ENCODE results near the gene MPG. TPM values are rescaled to one million over a fixed set of nuclear protein-coding genes. Genes with fewer than 3 reads are reported as not detected.

The MPG gene
- total RNA-seq, 1 donor from 2014 or later = 77.5 TPM

GRCh38 chr16:56231-56927 is 21.6 kb upstream of the MPG start:
- Mint-ChIP-seq H3K27me3 (ENCODE audit: insufficient read depth) (peaks cover 4% of the 10 kb centered on the region), H3K9me3 (no peaks in the 10 kb centered on the region), H3K4me1 (ENCODE audit: low read depth) (peaks cover 3% of the 10 kb centered on the region), H3K36me3 (ENCODE audit: low read depth) (peaks cover 19% of the 10 kb centered on the region), H3K4me3 (peak overlapping the region; percentile 25), H3K27ac (no peak overlapping the region)
- intact Hi-C loops (cut with micrococcal nuclease) = no loop called here
- no peak for DNase-seq (ENCODE audit: low spot score)

GRCh38 chr16:57711-58110 is 20.3 kb upstream of the MPG start:
- no peaks in the 10 kb centered on the region for H3K9me3 Mint-ChIP-seq

GRCh38 chr16:58491-59439 is 19.3 kb upstream of the MPG start:
- Mint-ChIP-seq H3K4me3 (no peak overlapping the region), H3K36me3 (ENCODE audit: low read depth) (peaks cover 12% of the 10 kb centered on the region), H3K9me3 (no peaks in the 10 kb centered on the region), H3K27me3 (ENCODE audit: insufficient read depth) (peaks cover 4% of the 10 kb centered on the region), H3K4me1 (ENCODE audit: low read depth) (no peaks in the 10 kb centered on the region), H3K27ac (no peak overlapping the region)
- intact Hi-C loops (cut with micrococcal nuclease) = no loop called here
- no peak for DNase-seq (ENCODE audit: low spot score)

More at GRCh38 chr16:57711-58110, 20.3 kb upstream of the MPG start:
- Mint-ChIP-seq H3K4me1 (ENCODE audit: low read depth) (no peaks in the 10 kb centered on the region), H3K4me3 (no peak overlapping the region), H3K36me3 (ENCODE audit: low read depth) (peaks cover 17% of the 10 kb centered on the region), H3K27me3 (ENCODE audit: insufficient read depth) (peaks cover 4% of the 10 kb centered on the region), H3K27ac (no peak overlapping the region)
- DNase-seq (ENCODE audit: low spot score) = no peak
- intact Hi-C loops (cut with micrococcal nuclease) = no loop called here

GRCh38 chr16:59440-60059 is 18.5 kb upstream of the MPG start:
- Mint-ChIP-seq H3K27ac (no peak overlapping the region), H3K4me1 (ENCODE audit: low read depth) (no peaks in the 10 kb centered on the region), H3K36me3 (ENCODE audit: low read depth) (peaks cover 12% of the 10 kb centered on the region), H3K27me3 (ENCODE audit: insufficient read depth) (peaks cover 4% of the 10 kb centered on the region), H3K9me3 (no peaks in the 10 kb centered on the region), H3K4me3 (no peak overlapping the region)
- no peak for DNase-seq (ENCODE audit: low spot score)
- intact Hi-C loops (cut with micrococcal nuclease) = no loop called here

GRCh38 chr16:60166-60565 is 17.9 kb upstream of the MPG start:
- intact Hi-C loops (cut with micrococcal nuclease) = no loop called here
- Mint-ChIP-seq H3K9me3 (no peaks in the 10 kb centered on the region), H3K27me3 (ENCODE audit: insufficient read depth) (peaks cover 4% of the 10 kb centered on the region), H3K4me3 (no peak overlapping the region), H3K36me3 (ENCODE audit: low read depth) (peaks cover 12% of the 10 kb centered on the region), H3K27ac (no peak overlapping the region), H3K4me1 (ENCODE audit: low read depth) (no peaks in the 10 kb centered on the region)
- no peak for DNase-seq (ENCODE audit: low spot score)

GRCh38 chr16:60929-61878 is 16.8 kb upstream of the MPG start:
- no peak overlapping the region for H3K4me3 Mint-ChIP-seq
- no peak for DNase-seq (ENCODE audit: low spot score)

GRCh38 chr16:61879-62281 is 16.1 kb upstream of the MPG start:
- no peak for DNase-seq (ENCODE audit: low spot score)
- intact Hi-C loops (cut with micrococcal nuclease) = no loop called here
- Mint-ChIP-seq H3K4me1 (ENCODE audit: low read depth) (peaks cover 7% of the 10 kb centered on the region), H3K4me3 (no peak overlapping the region), H3K27me3 (ENCODE audit: insufficient read depth) (peaks cover 11% of the 10 kb centered on the region), H3K27ac (no peak overlapping the region), H3K9me3 (no peaks in the 10 kb centered on the region), H3K36me3 (ENCODE audit: low read depth) (peaks cover 7% of the 10 kb centered on the region)

More at GRCh38 chr16:60929-61878, 16.8 kb upstream of the MPG start:
- peaks cover 11% of the 10 kb centered on the region for H3K27me3 Mint-ChIP-seq (ENCODE audit: insufficient read depth)
- H3K36me3 Mint-ChIP-seq (ENCODE audit: low read depth) = peaks cover 8% of the 10 kb centered on the region
- no peak overlapping the region for H3K27ac Mint-ChIP-seq
- H3K4me1 Mint-ChIP-seq (ENCODE audit: low read depth) = peaks cover 7% of the 10 kb centered on the region
- intact Hi-C loops (cut with micrococcal nuclease) = no loop called here
- no peaks in the 10 kb centered on the region for H3K9me3 Mint-ChIP-seq

GRCh38 chr16:62283-62967 is 15.6 kb upstream of the MPG start:
- DNase-seq (ENCODE audit: low spot score) = no peak
- H3K27me3 Mint-ChIP-seq (ENCODE audit: insufficient read depth) = peaks cover 11% of the 10 kb centered on the region
- peaks cover 7% of the 10 kb centered on the region for H3K36me3 Mint-ChIP-seq (ENCODE audit: low read depth)
- H3K27ac Mint-ChIP-seq = no peak overlapping the region
- H3K4me3 Mint-ChIP-seq = no peak overlapping the region
- H3K9me3 Mint-ChIP-seq = no peaks in the 10 kb centered on the region
- peaks cover 7% of the 10 kb centered on the region for H3K4me1 Mint-ChIP-seq (ENCODE audit: low read depth)
- intact Hi-C loops (cut with micrococcal nuclease) = no loop called here

- Mint-ChIP-seq H3K27me3 (ENCODE audit: insufficient read depth) (peaks cover 15% of the 10 kb centered on the region), H3K9me3 (no peaks in the 10 kb centered on the region), H3K36me3 (ENCODE audit: low read depth) (peaks cover 5% of the 10 kb centered on the region), H3K4me3 (no peak overlapping the region), H3K4me1 (ENCODE audit: low read depth) (peaks cover 7% of the 10 kb centered on the region), H3K27ac (no peak overlapping the region)
- DNase-seq (ENCODE audit: low spot score) = no peak
- intact Hi-C loops (cut with micrococcal nuclease) = no loop called here
Observed at GRCh38 chr16:62968-63391, 15.0 kb upstream of the MPG start.

- H3K9me3 Mint-ChIP-seq = no peaks in the 10 kb centered on the region
- no peak overlapping the region for H3K27ac Mint-ChIP-seq
- no peak overlapping the region for H3K4me3 Mint-ChIP-seq
- H3K27me3 Mint-ChIP-seq (ENCODE audit: insufficient read depth) = peaks cover 15% of the 10 kb centered on the region
- H3K4me1 Mint-ChIP-seq (ENCODE audit: low read depth) = peaks cover 7% of the 10 kb centered on the region
- no peak for DNase-seq (ENCODE audit: low spot score)
- H3K36me3 Mint-ChIP-seq (ENCODE audit: low read depth) = no peaks in the 10 kb centered on the region
- intact Hi-C loops (cut with micrococcal nuclease) = no loop called here
Observed at GRCh38 chr16:63466-63865, 14.6 kb upstream of the MPG start.

- intact Hi-C loops (cut with micrococcal nuclease) = no loop called here
- Mint-ChIP-seq H3K4me1 (ENCODE audit: low read depth) (peaks cover 7% of the 10 kb centered on the region), H3K27ac (no peak overlapping the region)
Observed at GRCh38 chr16:63998-64913, 13.8 kb upstream of the MPG start.

More at GRCh38 chr16:63998-64913, 13.8 kb upstream of the MPG start:
- Mint-ChIP-seq H3K9me3 (no peaks in the 10 kb centered on the region), H3K36me3 (ENCODE audit: low read depth) (no peaks in the 10 kb centered on the region), H3K4me3 (no peak overlapping the region), H3K27me3 (ENCODE audit: insufficient read depth) (peaks cover 19% of the 10 kb centered on the region)
- DNase-seq (ENCODE audit: low spot score) = no peak

Measured in activated T-helper 1 cell treated with anti-CD3 and anti-CD28 coated beads, Interleukin-12 subunit alpha, Interleukin-12 subunit beta, Interleukin-2, Interleukin-4 antibody, amounts not matched to agents 30 ng/mL and 10 ng/mL and 1 ng/mL, durations not matched to agents 14 hours and 24 hours and 36 hours (primary cell).